Mesenchymal stem cell (in vitro differentiated cells and primary cell): ENCODE results near the gene DNAJC28.

ENCODE experiments used
- DNase-seq: peaks from one replicate; pipeline ENCODE4 v3.0.0-alpha.2; 2013
- H2AFZ ChIP-seq: one replicate; pipeline ENCODE4 v1.6.1; 2013; ENCODE audit warnings: low read depth, mild to moderate bottlenecking, control low read depth, inconsistent platforms, low read length, moderate library complexity
- H2AK5ac ChIP-seq: 2 replicates; pipeline ENCODE4 v1.6.1; 2013; ENCODE audit warnings: low read length, moderate library complexity, mild to moderate bottlenecking, inconsistent platforms; ENCODE audit not compliant: severe bottlenecking
- H2BK120ac ChIP-seq: one replicate; pipeline ENCODE4 v1.6.1; 2013; ENCODE audit warnings: low read depth, mild to moderate bottlenecking, inconsistent platforms, low read length, moderate library complexity
- H2BK12ac ChIP-seq, 2 experiments: one replicate each; pipeline ENCODE4 v1.6.1; 2013; ENCODE audit warnings: inconsistent platforms in 2 of 2, low read length in 2 of 2, mild to moderate bottlenecking in 2 of 2, moderate library complexity in 2 of 2, control low read depth in 1 of 2
- H2BK15ac ChIP-seq: one replicate; pipeline ENCODE4 v1.6.1; 2013; ENCODE audit warnings: mild to moderate bottlenecking, low read depth, inconsistent platforms; ENCODE audit not compliant: poor library complexity, severe bottlenecking
- H2BK5ac ChIP-seq: 2 replicates; pipeline ENCODE4 v1.6.1; 2013; ENCODE audit warnings: low read depth, mild to moderate bottlenecking, low read length, control low read depth, inconsistent platforms; ENCODE audit not compliant: poor library complexity, severe bottlenecking
- H3K14ac ChIP-seq, 2 experiments: one replicate each; pipeline ENCODE4 v1.6.1; 2013; ENCODE audit warnings: inconsistent platforms in 2 of 2, low read length in 2 of 2, control low read depth in 1 of 2, mild to moderate bottlenecking in 1 of 2, moderate library complexity in 1 of 2
- H3K18ac ChIP-seq, 2 experiments: one replicate each; pipeline ENCODE4 v1.6.1; 2013; ENCODE audit warnings: inconsistent platforms in 2 of 2, low read length in 2 of 2, control low read depth in 1 of 2, low read depth in 1 of 2, mild to moderate bottlenecking in 1 of 2
- H3K23ac ChIP-seq, 2 experiments: one replicate each; pipeline ENCODE4 v1.6.1; 2013; ENCODE audit warnings: inconsistent platforms in 2 of 2, low read length in 2 of 2, mild to moderate bottlenecking in 2 of 2, moderate library complexity in 2 of 2, control low read depth in 1 of 2
- H3K27ac ChIP-seq: 2 replicates; pipeline ENCODE4 v1.5.1; 2013; ENCODE audit warnings: mild to moderate bottlenecking, moderate library complexity, low read length, control low read depth, inconsistent platforms; ENCODE audit not compliant: poor library complexity, severe bottlenecking
- H3K27me3 ChIP-seq, 2 experiments: 2 replicates each; pipeline versions ENCODE4 v1.6.1 to v1.7.0; 2013; ENCODE audit warnings: low read length in 2 of 2, mild to moderate bottlenecking in 2 of 2, moderate library complexity in 2 of 2, control low read depth in 1 of 2, inconsistent platforms in 1 of 2; ENCODE audit not compliant: control insufficient read depth in 1 of 2, insufficient read depth in 1 of 2
- H3K36me3 ChIP-seq, 2 experiments: 2 replicates each; pipeline versions ENCODE4 v1.6.1 to v1.7.0; 2013; ENCODE audit warnings: low read length in 2 of 2, control low read depth in 1 of 2, inconsistent platforms in 1 of 2, low read depth in 1 of 2, mild to moderate bottlenecking in 1 of 2; ENCODE audit not compliant: insufficient read depth in 2 of 2, control insufficient read depth in 1 of 2
- H3K4ac ChIP-seq, 2 experiments: one replicate each; pipeline ENCODE4 v1.6.1; 2013; ENCODE audit warnings: inconsistent platforms in 2 of 2, low read length in 2 of 2, mild to moderate bottlenecking in 2 of 2, moderate library complexity in 2 of 2, control low read depth in 1 of 2, low read depth in 1 of 2
- H3K4me1 ChIP-seq: 2 replicates; pipeline ENCODE4 v1.6.1; 2013; ENCODE audit warnings: low read depth, low read length, control low read depth; ENCODE audit not compliant: control insufficient read depth, insufficient read depth
- H3K4me2 ChIP-seq: 2 replicates; pipeline ENCODE4 v1.6.1; 2013; ENCODE audit warnings: low read length, mild to moderate bottlenecking, inconsistent platforms; ENCODE audit not compliant: poor library complexity, severe bottlenecking
- H3K4me3 ChIP-seq, 2 experiments: 2 replicates each; pipeline versions ENCODE4 v1.5.1 to v1.7.0; 2013; ENCODE audit warnings: low read length in 2 of 2, mild to moderate bottlenecking in 2 of 2, control low read depth in 1 of 2, low read depth in 1 of 2; ENCODE audit not compliant: insufficient read depth in 1 of 2
- H3K79me1 ChIP-seq: replicated peaks from 2 replicates; pipeline ENCODE4 v1.6.1; 2013; ENCODE audit warnings: mild to moderate bottlenecking, control low read depth, low read length, inconsistent platforms; ENCODE audit not compliant: poor library complexity, severe bottlenecking
- H3K9ac ChIP-seq: 2 replicates; pipeline ENCODE4 v1.7.0; 2013; ENCODE audit warnings: mild to moderate bottlenecking, low read length, moderate library complexity
- H3K9me3 ChIP-seq: 2 replicates; pipeline ENCODE4 v1.7.0; 2013; ENCODE audit warnings: mild to moderate bottlenecking, low read length; ENCODE audit not compliant: control insufficient read depth
- H4K8ac ChIP-seq: one replicate; pipeline ENCODE4 v1.6.1; 2013; ENCODE audit warnings: inconsistent platforms, mild to moderate bottlenecking, low read length, moderate library complexity
- H4K91ac ChIP-seq: one replicate; pipeline ENCODE4 v1.6.1; 2013; ENCODE audit warnings: mild to moderate bottlenecking, low read length, inconsistent platforms
- WGBS: methylation state at CpG from one replicate; pipeline ENCODE4 v1.1.7; 2013; ENCODE audit warnings: mixed read lengths; 5-methylcytosine and 5-hydroxymethylcytosine counted together

The DNAJC28 gene

GRCh38 chr21:33539616-33540015, 48.1 kb upstream of the DNAJC28 start:
- DNase-seq: no peak
- H3K79me1 ChIP-seq: peaks cover 12% of the 10 kb centered on the region
- no peak overlapping the region for H2BK15ac ChIP-seq
- no peak overlapping the region for H2BK12ac ChIP-seq
- no peaks in the 10 kb centered on the region for H3K9me3 ChIP-seq
- H3K36me3 ChIP-seq: peaks cover 13 to 46% of the 10 kb centered on the region in 2 experiments
- H3K27me3 ChIP-seq: no peaks in the 10 kb centered on the region
- 100% methylated on average over 2 of the region's 4 CpGs for WGBS
- no peak overlapping the region for H3K18ac ChIP-seq
- H2BK120ac ChIP-seq: no peak overlapping the region
- H4K91ac ChIP-seq: no peak overlapping the region
- H3K14ac ChIP-seq: no peak overlapping the region
- peak overlapping the region; percentile 100 for H3K9ac ChIP-seq
- no peak overlapping the region for H3K27ac ChIP-seq
- H3K23ac ChIP-seq: no peak overlapping the region
- no peak overlapping the region for H2AFZ ChIP-seq
- H3K4ac ChIP-seq: no peak overlapping the region
- H3K4me3 ChIP-seq: no peak overlapping the region
- H2AK5ac ChIP-seq: no peak overlapping the region
- no peak overlapping the region for H2BK5ac ChIP-seq
- H3K4me2 ChIP-seq: no peak overlapping the region
- no peak overlapping the region for H4K8ac ChIP-seq
- peaks cover 3% of the 10 kb centered on the region for H3K4me1 ChIP-seq

GRCh38 chr21:33537212-33537611, 45.7 kb upstream of the DNAJC28 start:
- Histone ChIP-seq H3K4me1 (peaks cover 3% of the 10 kb centered on the region), H2BK12ac (no peak overlapping the region), H3K4me3 (no peak overlapping the region), H3K27me3 (no peaks in the 10 kb centered on the region), H3K23ac (no peak overlapping the region), H4K8ac (no peak overlapping the region), H3K4ac (no peak overlapping the region), H2BK15ac (no peak overlapping the region), H2AK5ac (no peak overlapping the region), H3K14ac (no peak overlapping the region), H3K36me3 (peaks cover 27 to 67% of the 10 kb centered on the region in 2 experiments), H3K18ac (no peak overlapping the region), H3K79me1 (peaks cover 24% of the 10 kb centered on the region), H2BK120ac (no peak overlapping the region), H3K9ac (no peak overlapping the region), H3K27ac (no peak overlapping the region), H2BK5ac (no peak overlapping the region), H2AFZ (no peak overlapping the region), H3K4me2 (no peak overlapping the region), H3K9me3 (no peaks in the 10 kb centered on the region), H4K91ac (no peak overlapping the region)
- WGBS: no CpG with 5 or more reads among the region's 2 CpGs
- DNase-seq: no peak

DNA sequence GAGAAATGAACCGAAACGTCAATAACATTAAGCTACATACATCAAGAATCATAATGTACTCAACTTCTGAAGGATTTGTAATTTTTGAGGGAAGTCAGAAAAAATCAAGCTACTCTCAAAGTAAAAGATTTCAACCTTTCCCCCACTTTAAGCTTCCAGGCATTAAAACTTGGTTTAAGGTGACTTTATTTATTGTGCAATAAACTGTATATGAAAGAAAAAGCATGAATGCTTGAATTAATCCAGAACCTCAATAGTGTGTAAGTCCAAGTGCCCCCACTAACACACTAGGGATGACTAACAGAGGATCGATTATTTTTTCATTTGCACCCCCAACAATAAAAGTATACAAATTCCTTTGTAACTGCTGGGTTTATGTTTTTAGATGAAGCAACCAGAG, 39.5 kb upstream of the DNAJC28 start:
- Histone ChIP-seq H3K18ac (no peak overlapping the region), H3K14ac (no peak overlapping the region), H3K27ac (no peak overlapping the region), H3K4me1 (no peaks in the 10 kb centered on the region), H3K79me1 (peaks cover 21% of the 10 kb centered on the region), H3K9me3 (no peaks in the 10 kb centered on the region), H3K9ac (no peak overlapping the region), H4K91ac (no peak overlapping the region), H3K23ac (no peak overlapping the region), H4K8ac (no peak overlapping the region), H3K4ac (no peak overlapping the region), H3K4me2 (no peak overlapping the region), H2BK12ac (no peak overlapping the region), H2BK5ac (no peak overlapping the region), H2BK120ac (no peak overlapping the region), H3K27me3 (no peaks in the 10 kb centered on the region), H2AK5ac (no peak overlapping the region), H3K36me3 (peaks cover 42 to 97% of the 10 kb centered on the region in 2 experiments), H3K4me3 (no peak overlapping the region), H2AFZ (no peak overlapping the region), H2BK15ac (no peak overlapping the region)
- no CpG with 5 or more reads among the region's 3 CpGs for WGBS
- DNase-seq: no peak

- Histone ChIP-seq H3K14ac (no peak overlapping the region), H2AFZ (no peak overlapping the region), H4K91ac (no peak overlapping the region), H3K4me1 (no peaks in the 10 kb centered on the region), H3K4ac (no peak overlapping the region), H2BK15ac (no peak overlapping the region), H3K4me3 (no peak overlapping the region), H3K9me3 (no peaks in the 10 kb centered on the region), H2BK5ac (no peak overlapping the region), H3K36me3 (peaks cover 29 to 77% of the 10 kb centered on the region in 2 experiments), H2BK120ac (no peak overlapping the region), H3K27me3 (no peaks in the 10 kb centered on the region), H2BK12ac (no peak overlapping the region), H2AK5ac (no peak overlapping the region), H4K8ac (no peak overlapping the region), H3K23ac (no peak overlapping the region), H3K79me1 (peaks cover 3% of the 10 kb centered on the region), H3K27ac (no peak overlapping the region), H3K4me2 (no peak overlapping the region), H3K9ac (no peak overlapping the region), H3K18ac (no peak overlapping the region)
- no peak for DNase-seq
- 100% methylated on average over 1 of the region's 1 CpG for WGBS
Measured at GRCh38 chr21:33522953-33523349, 31.4 kb upstream of the DNAJC28 start.
